Endometrial microvascular endothelial cells (primary cell): Measurements from ENCODE around the gene POGK. TPM values are rescaled to one million over a fixed set of nuclear protein-coding genes. Genes with fewer than 3 reads are reported as not detected.
"Not testable (repeated sequence)": the region's sequence is repeated elsewhere in the genome, so short reads cannot be mapped to it uniquely, and the experiment has no call there.

ENCODE experiments used
- in situ Hi-C: cut with HindIII; loops from 2 replicates; pipeline ENCODE4 v1.10.0; 2017; ENCODE audit warnings: low sequenced_read_pairs, low pct_unique_long_range_greater_than_20kb; ENCODE audit errors: inconsistent ontology term
- total RNA-seq: library from RNA; depleted of rRNA; stranded (reverse); fragments of >200 nt; gene quantifications from one replicate; pipeline ENCODE4 v1.2.3, GENCODE V29; 2015; ENCODE audit errors: inconsistent ontology term

The POGK gene, protein sequence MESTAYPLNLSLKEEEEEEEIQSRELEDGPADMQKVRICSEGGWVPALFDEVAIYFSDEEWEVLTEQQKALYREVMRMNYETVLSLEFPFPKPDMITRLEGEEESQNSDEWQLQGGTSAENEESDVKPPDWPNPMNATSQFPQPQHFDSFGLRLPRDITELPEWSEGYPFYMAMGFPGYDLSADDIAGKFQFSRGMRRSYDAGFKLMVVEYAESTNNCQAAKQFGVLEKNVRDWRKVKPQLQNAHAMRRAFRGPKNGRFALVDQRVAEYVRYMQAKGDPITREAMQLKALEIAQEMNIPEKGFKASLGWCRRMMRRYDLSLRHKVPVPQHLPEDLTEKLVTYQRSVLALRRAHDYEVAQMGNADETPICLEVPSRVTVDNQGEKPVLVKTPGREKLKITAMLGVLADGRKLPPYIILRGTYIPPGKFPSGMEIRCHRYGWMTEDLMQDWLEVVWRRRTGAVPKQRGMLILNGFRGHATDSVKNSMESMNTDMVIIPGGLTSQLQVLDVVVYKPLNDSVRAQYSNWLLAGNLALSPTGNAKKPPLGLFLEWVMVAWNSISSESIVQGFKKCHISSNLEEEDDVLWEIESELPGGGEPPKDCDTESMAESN
- 23.6 TPM for total RNA-seq

DNA sequence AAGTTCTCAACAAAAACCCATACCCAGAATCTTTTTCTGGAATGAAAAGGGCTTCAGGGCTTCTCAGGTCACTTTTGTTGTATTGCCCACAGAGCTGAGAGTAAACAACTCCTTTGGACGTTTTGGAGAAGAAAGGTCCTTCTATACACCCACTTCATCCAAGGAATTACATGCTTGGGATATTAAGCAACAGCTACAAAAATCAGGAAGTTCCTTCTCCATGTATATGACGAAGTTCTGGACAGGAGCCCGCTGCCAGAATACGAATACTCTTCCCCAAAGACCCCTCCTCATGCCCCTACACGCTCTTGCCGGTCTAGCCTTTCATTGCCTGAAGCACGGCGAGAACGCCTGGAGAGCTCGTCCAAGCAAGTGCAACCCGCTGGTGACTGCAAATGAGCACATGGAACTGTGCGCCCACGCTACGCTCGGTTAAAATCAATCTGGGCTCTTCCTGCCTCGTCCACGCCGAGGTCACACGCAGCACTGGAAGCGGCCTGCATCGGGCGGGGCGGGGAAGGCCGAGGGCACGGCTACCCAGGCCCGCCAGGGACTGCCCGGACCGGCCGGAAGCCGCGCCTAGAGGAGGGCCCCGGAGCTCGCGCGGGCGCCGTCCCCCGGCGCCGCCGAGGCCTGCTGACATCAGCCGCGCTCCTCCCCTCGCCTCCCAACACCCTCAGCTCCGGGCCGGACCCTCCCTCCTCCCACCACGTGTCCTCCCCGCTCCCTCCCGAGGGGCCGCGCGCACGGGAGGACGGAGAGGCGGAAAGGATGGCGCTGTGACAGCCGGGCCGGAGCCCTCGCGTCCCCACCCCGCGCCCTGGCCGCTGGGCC lies at the start of gene POGK:
Gene POGK, plus strand, starts transcription at position 710 of the 834 bp plus-strand sequence. CDS start 1,482 bp downstream, outside the sequence.
- in situ Hi-C loops: no loop called here

DNA sequence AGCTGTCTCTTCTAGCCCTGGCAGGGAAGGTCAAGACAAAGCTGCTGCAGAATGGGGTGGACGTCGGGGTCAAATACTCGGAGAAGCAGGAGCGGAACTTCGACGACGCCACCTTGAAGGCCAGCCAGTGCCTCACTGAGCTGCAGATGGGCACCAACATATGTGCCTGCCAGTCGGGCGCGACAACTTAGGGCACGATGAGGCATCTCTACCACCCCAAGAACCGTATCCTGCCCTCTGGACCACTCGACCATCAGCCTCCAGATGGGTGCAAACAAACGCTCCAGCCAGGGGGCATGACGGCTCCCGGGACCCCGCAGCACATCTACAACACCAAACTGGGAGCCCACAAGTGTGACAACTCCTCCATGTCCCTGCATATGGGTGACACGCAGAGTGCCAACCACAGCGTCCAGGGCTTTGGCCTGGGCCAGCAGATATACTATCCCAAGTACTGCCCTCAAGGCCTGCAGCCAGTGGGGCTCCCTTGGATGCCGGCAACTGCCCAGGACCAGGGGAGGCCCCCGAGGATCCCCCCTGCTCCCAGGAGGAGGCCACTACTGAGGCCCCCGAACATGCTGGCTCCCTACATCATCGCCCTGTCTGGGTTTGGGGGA lies 42.5 kb upstream of the POGK start:
- in situ Hi-C loops: no loop called here

DNA sequence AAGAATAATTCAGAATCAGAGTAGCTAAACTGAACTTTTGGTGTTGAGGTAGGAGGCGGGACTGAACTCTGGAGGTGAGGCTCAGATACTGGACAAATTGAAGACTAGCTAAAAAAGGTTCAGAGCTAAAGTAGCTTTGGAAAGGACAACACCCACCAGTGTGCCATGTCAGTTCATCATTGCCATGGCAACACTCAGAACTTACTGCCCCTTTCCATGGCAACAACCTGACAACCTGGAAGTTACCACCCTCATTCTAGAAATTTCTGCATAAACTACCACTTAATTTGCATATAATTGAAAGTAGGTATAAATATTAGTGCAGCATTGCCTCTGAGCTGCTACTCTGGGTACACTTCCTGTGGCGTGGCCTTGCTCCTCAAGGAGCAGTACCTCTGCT lies 30.3 kb upstream of the POGK start:
- in situ Hi-C loops: no loop called here

DNA sequence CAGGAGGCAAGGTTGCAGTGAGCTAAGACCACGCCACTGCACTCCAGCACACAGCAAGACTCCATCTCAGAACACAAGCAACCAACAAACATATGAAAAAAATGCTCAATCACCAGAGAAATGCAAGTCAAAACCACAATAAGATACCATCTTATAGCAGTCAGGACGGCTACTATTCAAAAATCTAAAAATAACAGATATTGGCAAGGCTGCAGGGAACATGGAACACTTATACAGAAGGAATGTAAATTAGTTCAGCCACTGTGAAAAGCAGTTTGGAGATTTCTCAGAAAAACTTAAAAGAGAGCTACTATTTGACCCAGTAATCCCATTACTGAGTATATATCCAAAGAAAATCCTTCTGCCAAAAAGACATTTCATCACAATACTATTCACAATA lies 27.6 kb upstream of the POGK start:
- in situ Hi-C loops: no loop called here

DNA sequence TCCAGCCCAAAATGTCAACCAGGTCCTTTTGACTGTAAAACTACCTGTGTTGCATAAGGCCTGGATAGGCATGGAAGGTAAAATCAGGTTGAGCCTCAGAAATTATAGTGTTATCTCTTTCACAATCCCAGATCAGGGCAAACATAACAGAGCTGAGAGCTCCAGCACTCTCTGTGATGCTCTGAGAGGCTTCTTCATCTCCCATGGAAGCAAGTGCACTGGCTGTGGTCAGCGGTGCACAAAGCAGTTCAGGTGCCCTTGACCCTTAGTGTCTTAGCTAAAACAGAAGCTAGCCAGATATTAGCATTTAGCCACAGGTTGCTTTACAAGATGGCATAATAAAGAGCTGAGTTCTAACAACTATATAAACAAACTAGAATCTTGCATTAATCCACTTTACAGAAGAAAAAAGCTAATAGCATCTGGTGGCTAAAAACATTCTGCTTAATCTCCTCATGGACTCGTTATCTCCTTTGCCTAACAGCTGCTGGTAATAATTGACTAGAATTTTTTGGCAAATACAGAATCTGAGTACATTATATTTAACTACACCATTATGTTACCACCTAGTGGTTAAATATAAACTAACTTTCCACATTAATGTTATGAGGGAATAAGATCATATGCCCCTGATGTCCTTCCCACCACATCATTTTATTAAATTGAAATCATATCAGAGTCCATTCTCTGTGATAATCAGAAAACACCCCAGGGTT lies 25.6 kb upstream of the POGK start:
- in situ Hi-C loops: no loop called here

DNA sequence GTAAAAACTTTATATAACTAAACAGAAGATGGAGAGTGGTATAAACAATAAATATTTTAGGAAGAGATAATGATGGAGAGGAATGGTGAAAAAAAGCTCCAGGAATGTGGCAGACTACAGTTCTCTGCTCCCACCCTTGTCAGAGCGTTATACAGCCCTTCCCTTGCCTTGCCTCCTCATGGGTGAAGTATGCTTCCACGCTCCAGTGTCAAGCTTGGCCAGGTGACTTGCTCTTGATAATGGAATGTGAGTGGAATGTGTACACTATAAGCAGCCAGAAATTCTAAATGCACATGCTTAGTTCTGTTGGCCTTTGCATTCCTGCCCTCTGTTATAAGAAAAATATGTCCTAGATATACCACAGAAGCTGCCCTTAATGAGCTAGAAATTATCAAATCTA lies 24.7 kb upstream of the POGK start:
- in situ Hi-C loops: no loop called here

DNA sequence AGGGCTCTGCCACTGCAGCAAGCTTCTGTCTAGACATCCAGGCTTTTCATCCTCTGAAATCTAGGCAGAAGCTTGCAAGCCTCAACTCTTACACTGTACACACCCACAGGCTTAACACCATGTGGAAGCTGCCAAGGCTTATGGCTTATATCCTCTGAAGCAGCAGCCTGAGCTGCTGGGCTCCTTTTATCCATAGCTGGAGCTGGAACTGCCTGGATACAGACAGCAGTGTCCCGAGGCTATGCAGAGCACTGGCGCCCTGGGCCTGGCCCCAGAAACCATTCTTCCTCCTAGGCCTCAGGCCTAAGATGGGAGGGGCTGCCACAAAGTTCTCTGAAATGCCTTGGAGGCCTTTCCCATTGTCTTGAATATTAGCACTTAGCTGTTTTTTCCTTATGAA lies 19.3 kb upstream of the POGK start:
- in situ Hi-C loops: no loop called here

DNA sequence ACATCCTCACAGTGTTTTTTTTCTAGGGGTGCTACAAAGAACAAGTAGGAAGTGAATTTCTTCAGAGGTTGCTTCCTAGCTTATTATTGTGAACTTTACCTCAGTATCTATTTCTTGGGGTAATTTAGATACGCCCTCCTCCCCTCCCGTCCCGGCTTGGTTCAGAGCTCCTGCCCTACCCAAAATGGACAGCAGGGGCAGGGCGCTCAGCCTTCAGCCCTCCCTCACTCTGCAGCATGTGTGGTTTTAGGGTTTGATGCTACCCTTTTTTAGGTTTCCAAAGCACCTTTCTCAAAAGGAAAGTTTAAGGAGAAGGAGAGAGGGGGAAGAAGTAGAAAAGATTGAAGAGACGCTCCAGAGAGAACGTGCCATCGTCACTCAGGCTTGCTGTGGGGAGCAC lies 16.9 kb upstream of the POGK start:
- in situ Hi-C loops: no loop called here

DNA sequence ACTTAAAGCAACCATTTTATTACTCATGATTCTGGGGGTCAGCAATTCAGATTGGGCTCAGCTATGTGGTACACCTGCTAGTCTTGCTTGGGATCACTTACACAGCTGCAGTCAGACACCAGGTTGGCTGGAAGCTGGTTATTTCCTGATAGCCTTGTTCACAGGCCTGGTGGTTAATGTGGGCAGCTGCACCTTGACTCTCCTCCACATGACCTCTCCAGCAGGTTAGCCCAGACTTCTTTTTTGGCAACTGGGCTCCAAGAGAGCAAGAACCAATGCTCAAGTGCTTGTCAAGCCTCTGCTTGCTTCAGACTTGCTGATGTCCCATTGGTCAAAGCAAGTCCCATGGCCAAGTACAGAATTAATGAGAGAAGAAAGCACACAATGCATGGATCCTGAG lies 11.8 kb upstream of the POGK start:
- in situ Hi-C loops: no loop called here

DNA sequence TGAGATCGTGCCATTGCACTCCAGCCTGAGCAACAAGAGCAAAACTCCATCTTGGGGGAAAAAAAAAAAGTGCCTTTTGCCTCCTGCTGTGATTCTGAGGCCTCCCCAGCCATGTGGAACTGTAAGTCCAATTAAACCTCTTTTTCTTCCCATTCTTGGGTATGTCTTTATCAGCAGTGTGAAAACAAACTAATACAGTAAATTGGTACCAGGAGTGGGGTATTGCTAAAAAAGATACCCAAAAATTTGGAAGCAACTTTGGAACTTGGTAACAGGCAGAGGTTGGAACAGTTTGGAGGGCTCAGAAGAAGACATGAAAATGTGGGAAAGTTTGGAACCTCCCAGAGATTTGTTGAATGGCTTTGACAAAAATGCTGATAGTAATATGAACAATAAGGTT lies 9.5 kb upstream of the POGK start:
- in situ Hi-C loops: not testable (repeated sequence)

DNA sequence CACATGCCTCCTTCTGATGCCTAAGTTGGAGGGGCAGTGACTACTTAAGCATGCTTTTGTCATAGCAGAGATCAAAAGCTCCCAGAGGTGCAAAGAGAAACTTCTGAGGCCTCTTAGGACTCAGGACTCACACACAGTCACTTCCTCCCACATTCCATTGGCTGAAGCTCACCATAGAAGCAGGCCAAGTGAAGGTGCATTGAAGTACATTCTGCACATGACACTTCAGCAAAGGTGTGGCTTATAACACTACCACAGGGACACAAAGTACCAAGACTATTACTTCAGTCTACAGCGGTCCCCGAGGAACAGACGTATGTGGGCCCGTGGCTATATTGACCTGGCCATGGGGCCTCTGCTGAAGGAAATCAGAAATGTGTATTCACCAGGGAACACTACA lies 2.5 kb upstream of the POGK start:
- in situ Hi-C loops: no loop called here

DNA sequence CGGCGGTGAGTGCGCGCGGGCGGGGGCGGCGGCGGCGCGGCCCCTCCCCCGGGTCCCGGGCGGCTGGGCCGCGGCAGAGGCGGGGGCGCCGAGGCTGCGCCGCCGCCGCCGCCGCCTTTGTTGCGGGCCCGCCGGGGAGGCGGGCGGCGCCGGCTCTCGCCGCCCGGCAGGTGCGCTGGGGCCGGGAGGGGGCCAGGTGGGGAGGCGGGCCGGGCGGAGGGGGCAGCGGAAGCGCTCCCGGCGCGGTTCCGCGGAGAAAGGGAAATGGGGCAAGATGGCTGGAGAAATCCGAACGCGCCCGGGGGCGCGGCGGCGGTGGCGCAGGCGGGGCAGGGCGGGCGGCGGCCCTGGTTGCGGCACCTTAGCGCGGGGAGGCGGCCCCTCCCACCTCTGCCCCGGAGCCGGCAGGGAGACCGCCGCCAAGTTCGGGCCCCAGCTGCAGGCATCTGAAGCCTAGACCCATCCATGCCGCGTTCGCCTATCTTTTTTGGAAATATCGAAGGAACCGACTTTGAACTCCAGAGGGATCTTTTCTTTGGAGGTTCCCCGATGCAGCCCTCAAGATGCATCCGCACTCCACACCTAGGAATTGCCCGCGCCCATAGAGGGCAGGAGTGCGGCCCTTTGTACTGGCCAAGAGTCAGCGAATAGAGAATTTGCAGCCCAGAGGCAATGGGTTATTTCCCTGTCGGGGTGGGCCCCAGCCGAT lies 479 bp downstream of the POGK start:
- in situ Hi-C loops: no loop called here

DNA sequence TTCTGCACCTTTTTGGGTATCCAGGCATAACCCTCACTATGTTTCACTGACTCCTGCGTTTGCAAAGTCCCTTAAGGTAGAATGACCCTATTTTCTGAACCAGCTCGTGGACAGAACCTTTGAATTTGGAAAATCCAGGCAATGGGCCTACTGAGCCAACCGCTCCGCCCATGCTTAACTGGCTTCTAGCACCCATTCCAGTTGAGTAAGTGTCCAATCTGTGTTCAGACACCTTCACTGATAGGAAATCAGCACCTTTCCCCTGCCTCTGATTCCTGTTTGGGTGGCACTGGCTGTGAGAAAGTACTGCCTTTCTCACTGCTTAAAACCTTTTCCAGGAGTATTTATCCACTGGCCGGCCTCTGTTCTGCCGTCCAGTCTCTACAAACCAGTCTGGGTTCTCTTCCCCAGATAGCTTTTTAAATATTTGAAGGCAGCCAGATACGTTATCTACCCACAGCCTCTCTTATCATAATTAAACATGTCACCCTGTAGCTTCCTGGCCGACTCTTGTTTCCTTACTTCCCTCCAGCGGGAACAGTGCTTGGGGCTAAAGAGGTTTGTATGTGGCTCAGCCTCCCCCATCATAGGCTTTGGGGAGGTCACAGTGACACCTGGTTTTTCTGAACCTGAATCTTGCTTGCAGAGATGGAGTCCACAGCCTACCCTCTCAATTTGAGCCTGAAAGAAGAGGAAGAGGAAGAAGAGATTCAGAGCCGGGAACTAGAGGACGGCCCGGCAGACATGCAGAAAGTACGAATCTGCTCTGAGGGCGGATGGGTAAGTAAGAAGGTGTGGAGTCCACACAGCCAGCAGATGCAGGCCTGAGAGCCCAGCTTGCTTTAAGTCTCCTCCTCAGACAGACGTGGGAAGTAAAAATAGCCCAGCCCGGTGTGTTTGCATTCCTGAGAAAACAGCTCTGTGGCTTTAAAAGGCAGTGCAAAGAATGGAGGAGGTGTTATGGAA lies 1.3 kb downstream of the POGK start:
- in situ Hi-C loops: no loop called here

DNA sequence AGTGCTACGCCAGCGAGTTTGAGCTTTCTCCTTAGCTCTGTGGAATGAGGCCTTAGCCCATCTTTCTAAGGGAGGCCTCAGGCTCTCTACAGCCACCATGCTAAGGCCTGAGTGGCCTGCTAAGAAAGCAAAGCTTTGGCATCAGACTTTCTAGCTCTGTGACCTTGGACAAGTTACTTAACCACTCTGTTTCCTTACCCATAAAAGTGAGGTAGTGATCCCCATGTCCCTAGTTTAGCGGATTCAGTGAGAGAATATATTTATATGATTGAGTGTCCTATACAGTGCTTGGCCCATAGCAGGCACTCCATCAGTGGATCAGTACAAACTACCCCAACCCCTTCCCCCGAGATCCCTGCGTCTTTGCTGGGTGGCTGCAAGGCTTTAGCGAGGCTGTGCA lies 4.0 kb downstream of the POGK start:
- in situ Hi-C loops: no loop called here

DNA sequence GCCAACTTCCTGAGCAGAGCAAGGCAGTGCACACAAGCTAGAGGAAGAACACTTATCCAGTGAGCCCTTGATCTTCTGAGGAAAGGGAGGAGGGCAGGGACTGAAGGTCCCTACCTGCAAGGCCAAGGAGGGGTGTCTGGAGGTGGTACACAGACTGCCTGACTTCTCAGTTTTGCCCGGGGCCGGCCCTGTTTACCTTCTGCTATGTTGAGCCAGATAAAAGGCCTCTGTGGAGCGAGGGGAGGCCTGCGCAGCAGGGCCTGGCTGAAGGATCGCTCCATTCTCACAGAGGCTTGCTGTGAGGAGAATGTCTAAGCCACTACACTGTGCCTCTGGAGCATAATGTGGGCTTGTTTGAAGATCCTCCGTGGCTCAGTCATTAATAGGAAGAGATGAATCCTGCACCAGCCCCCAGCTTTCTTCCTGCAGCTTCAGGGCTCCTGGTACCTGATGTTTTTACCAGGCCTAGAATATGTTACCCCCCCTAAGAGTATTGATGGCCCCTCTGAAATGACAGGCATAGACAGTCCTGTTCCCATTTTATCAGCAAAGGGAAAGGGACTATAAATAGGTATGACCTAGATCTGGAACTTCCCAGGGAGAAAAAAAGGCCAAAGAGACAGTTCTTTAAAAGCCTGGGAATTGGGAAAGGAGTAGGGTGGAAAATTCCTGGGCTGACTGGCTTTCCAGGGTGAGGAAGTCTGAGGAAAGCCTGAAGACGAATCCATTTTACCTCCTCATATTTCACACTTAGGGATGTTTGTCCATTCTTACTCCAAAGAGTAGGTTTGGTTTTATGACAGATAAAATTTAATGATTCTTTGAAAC lies 4.7 kb downstream of the POGK start:
- in situ Hi-C loops: no loop called here

DNA sequence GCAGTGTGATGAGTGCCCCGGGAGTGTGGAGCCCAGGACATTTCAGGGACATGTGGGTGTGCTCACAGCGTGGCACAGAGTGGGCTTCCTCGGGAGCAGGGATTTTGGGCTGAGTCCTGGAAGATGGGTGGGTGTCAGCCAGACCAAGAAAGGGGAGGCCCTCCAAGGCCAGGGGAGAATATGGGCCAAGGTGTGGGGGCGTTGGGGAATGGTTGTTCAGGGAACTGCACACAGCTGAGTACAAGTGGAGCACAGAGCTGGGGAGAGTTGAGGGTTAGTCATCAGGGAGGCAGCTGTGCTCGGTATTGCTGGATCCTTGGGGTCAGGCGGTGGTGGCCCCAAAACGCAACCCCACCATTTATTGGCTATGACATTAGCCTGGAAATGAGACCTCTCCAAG lies 5.5 kb downstream of the POGK start:
- in situ Hi-C loops: no loop called here
